Liver (tissue), 9 donors: ENCODE results near the gene SENP1. TPM values are rescaled to one million over a fixed set of nuclear protein-coding genes. Genes with fewer than 3 reads are reported as not detected.

Experiments used
- DNase-seq: peaks from one replicate; pipeline ENCODE4 v3.0.0-alpha.2; 2017; ENCODE audit warnings: low spot score
- H3K27ac ChIP-seq, 2 donors: one replicate each; pipeline ENCODE4 v1.7.0; 2013; ENCODE audit warnings: inconsistent platforms in 2 of 2, low read length in 2 of 2, control low read depth in 1 of 2, low read depth in 1 of 2, mild to moderate bottlenecking in 1 of 2
- H3K27me3 ChIP-seq, 4 donors: one replicate each; pipeline versions ENCODE4 v1.6.1 to v1.7.0; 2013; ENCODE audit warnings: low read length in 3 of 4, inconsistent platforms in 1 of 4, mild to moderate bottlenecking in 1 of 4, moderate library complexity in 1 of 4; ENCODE audit not compliant: control insufficient read depth in 4 of 4, insufficient read depth in 4 of 4
- H3K36me3 ChIP-seq, 4 donors: one replicate each; pipeline versions ENCODE4 v1.6.1 to v1.7.0; 2013; ENCODE audit warnings: low read length in 3 of 4, mild to moderate bottlenecking in 3 of 4, low read depth in 1 of 4, moderate library complexity in 1 of 4; ENCODE audit not compliant: control insufficient read depth in 4 of 4, insufficient read depth in 3 of 4
- H3K4me1 ChIP-seq, 4 donors: one replicate each; pipeline versions ENCODE4 v1.6.1 to v1.7.0; 2013; ENCODE audit warnings: low read length in 3 of 4, mild to moderate bottlenecking in 3 of 4, moderate library complexity in 1 of 4; ENCODE audit not compliant: control insufficient read depth in 4 of 4, insufficient read depth in 4 of 4
- H3K4me3 ChIP-seq, 3 donors: one replicate each; pipeline versions ENCODE4 v1.6.1 to v1.7.0; 2013; ENCODE audit warnings: low read length in 3 of 3, control low read depth in 1 of 3, low read depth in 1 of 3, mild to moderate bottlenecking in 1 of 3
- H3K9ac ChIP-seq, 2 donors: one replicate each; pipeline ENCODE4 v1.7.0; 2013; ENCODE audit warnings: low read length in 2 of 2, mild to moderate bottlenecking in 2 of 2, moderate library complexity in 2 of 2, control low read depth in 1 of 2, low read depth in 1 of 2
- H3K9me3 ChIP-seq, 4 donors: one replicate each; pipeline versions ENCODE4 v1.6.1 to v1.7.0; 2013; ENCODE audit warnings: low read length in 3 of 4; ENCODE audit not compliant: control insufficient read depth in 4 of 4
- EGR1 ChIP-seq, 2 donors: IDR thresholded peaks; 2 replicates each; pipeline ENCODE4 v1.6.1; 2016 to 2018; ENCODE audit warnings: antibody characterized with exemption in 2 of 2, low read depth in 2 of 2
- FOXA1 ChIP-seq: IDR thresholded peaks from 2 replicates; pipeline ENCODE4 v1.6.1; 2016; ENCODE audit warnings: antibody characterized with exemption
- FOXA2 ChIP-seq: IDR thresholded peaks from 2 replicates; pipeline ENCODE4 v1.6.1; 2016; ENCODE audit warnings: antibody characterized with exemption
- GABPA ChIP-seq, 2 donors: IDR thresholded peaks in 1 of 2; conservative IDR thresholded peaks in 1 of 2; 2 replicates each; pipeline ENCODE4 v1.6.1; 2016; ENCODE audit warnings: antibody characterized with exemption in 2 of 2, mild to moderate bottlenecking in 1 of 2, moderate library complexity in 1 of 2
- HNF4A ChIP-seq, 2 donors: conservative IDR thresholded peaks; 2 replicates each; pipeline ENCODE4 v1.6.1; 2016; ENCODE audit warnings: antibody characterized with exemption in 2 of 2, mild to moderate bottlenecking in 2 of 2
- HNF4G ChIP-seq: IDR thresholded peaks from 2 replicates; pipeline ENCODE4 v1.6.1; 2016; ENCODE audit warnings: antibody characterized with exemption
- JUND ChIP-seq, 2 donors: IDR thresholded peaks; 2 replicates each; pipeline ENCODE4 v1.6.1; 2016; ENCODE audit warnings: antibody characterized with exemption in 2 of 2
- MAX ChIP-seq: IDR thresholded peaks from 2 replicates; pipeline ENCODE4 v1.6.1; 2016; ENCODE audit warnings: antibody characterized with exemption
- NR2F2 ChIP-seq: IDR thresholded peaks from 2 replicates; pipeline ENCODE4 v1.6.1; 2016; ENCODE audit warnings: antibody characterized with exemption
- RAD21 ChIP-seq, 2 donors: IDR thresholded peaks; 2 replicates each; pipeline ENCODE4 v1.6.1; 2016; ENCODE audit warnings: antibody characterized with exemption in 2 of 2, mild to moderate bottlenecking in 2 of 2
- REST ChIP-seq: IDR thresholded peaks from 2 replicates; pipeline ENCODE4 v1.6.1; 2016; ENCODE audit warnings: antibody characterized with exemption, mild to moderate bottlenecking
- RXRA ChIP-seq, 2 donors: IDR thresholded peaks; 2 replicates each; pipeline ENCODE4 v1.6.1; 2017 to 2018; ENCODE audit warnings: antibody characterized with exemption in 2 of 2, mild to moderate bottlenecking in 1 of 2
- SP1 ChIP-seq: IDR thresholded peaks from 2 replicates; pipeline ENCODE4 v1.6.1; 2018; ENCODE audit warnings: antibody characterized with exemption, mild to moderate bottlenecking
- TAF1 ChIP-seq: conservative IDR thresholded peaks from 2 replicates; pipeline ENCODE4 v1.6.1; 2016; ENCODE audit warnings: antibody characterized with exemption, mild to moderate bottlenecking
- YY1 ChIP-seq: IDR thresholded peaks from 2 replicates; pipeline ENCODE4 v1.6.1; 2016; ENCODE audit warnings: antibody characterized with exemption, mild to moderate bottlenecking
- WGBS: extraction: QIAGEN DNeasy Blood & Tissue Kit; methylation state at CpG from one replicate; pipeline ENCODE4 v1.1.7; 2013; 5-methylcytosine and 5-hydroxymethylcytosine counted together
- polyA plus RNA-seq, 2 donors: library from polyadenylated mRNA; stranded (reverse) in 1 of 2; unstranded in 1 of 2; fragments of 200-250 nt in 1 of 2; fragments of >200 nt in 1 of 2; fragmentation: Nextera tagmentation in 1 of 2; extraction: Ambion mirVana in 1 of 2; gene quantifications; one replicate each; pipeline versions ENCODE4 v1.2.1 to v1.2.3, GENCODE V29; 2013 to 2015
- total RNA-seq, 2 donors: library from RNA; depleted of rRNA; stranded (reverse); fragments of >200 nt; gene quantifications; one replicate each; pipeline ENCODE4 v1.2.3, GENCODE V29; 2014
- TF ChIP-seq, protein P1 (sequence below): IDR thresholded peaks from 2 replicates; pipeline ENCODE4 v1.6.1; 2016; ENCODE audit warnings: antibody characterized with exemption
- TF ChIP-seq, protein P2 (sequence below): fragments of 150-350 bp; IDR thresholded peaks from 2 replicates; pipeline ENCODE4 v1.5.1; 2017; ENCODE audit warnings: improper control_type of control experiment, low read depth, low read length; ENCODE audit not compliant: missing input control
- TF ChIP-seq, protein P3 (sequence below): IDR thresholded peaks from 2 replicates; pipeline ENCODE4 v1.6.1; 2016; ENCODE audit warnings: antibody characterized with exemption
- donor health status: healthy.
- donor health status: healthy.
- donor health status: healthy.
- donor health status: healthy.
- donor health status: healthy.

SENP1 gene
- total and polyA plus RNA-seq, 4 donors, result 1.4 to 11.7 (median 4.2) TPM

- H3K4me3 ChIP-seq, result no peak overlapping the region
- no peaks in the 10 kb centered on the region for H3K4me1 ChIP-seq
- peaks cover 6 to 45% (median 34%) of the 10 kb centered on the region in 4 donors for H3K36me3 ChIP-seq
- H3K9me3 ChIP-seq, result no peaks in the 10 kb centered on the region
- no peaks in the 10 kb centered on the region for H3K27me3 ChIP-seq
- no peak for DNase-seq
- no peak overlapping the region for H3K9ac ChIP-seq
- H3K27ac ChIP-seq, result no peak overlapping the region
- WGBS, result 96% methylated on average over 6 of the region's 6 CpGs
- TF ChIP-seq GABPA (IDR thresholded peaks at IDR 0.05 in 1 of 2, conservative IDR thresholded peaks at IDR 0.05 in 1 of 2) (no peak), FOXA2 (no peak), TAF1 (no peak), RXRA (IDR thresholded peaks at IDR 0.05) (no peak), NR2F2 (no peak), YY1 (no peak), EGR1 (IDR thresholded peaks at IDR 0.05; ENCODE audit: low read depth in 2 of 2) (no peak), JUND (IDR thresholded peaks at IDR 0.05) (no peak), REST (no peak), FOXA1 (no peak), RAD21 (IDR thresholded peaks at IDR 0.05) (no peak), HNF4A (conservative IDR thresholded peaks at IDR 0.05) (no peak), MAX (no peak), SP1 (no peak), HNF4G (no peak)
- TF ChIP-seq, protein P1, sequence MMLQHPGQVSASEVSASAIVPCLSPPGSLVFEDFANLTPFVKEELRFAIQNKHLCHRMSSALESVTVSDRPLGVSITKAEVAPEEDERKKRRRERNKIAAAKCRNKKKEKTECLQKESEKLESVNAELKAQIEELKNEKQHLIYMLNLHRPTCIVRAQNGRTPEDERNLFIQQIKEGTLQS, result no peak
- TF ChIP-seq, protein P2, sequence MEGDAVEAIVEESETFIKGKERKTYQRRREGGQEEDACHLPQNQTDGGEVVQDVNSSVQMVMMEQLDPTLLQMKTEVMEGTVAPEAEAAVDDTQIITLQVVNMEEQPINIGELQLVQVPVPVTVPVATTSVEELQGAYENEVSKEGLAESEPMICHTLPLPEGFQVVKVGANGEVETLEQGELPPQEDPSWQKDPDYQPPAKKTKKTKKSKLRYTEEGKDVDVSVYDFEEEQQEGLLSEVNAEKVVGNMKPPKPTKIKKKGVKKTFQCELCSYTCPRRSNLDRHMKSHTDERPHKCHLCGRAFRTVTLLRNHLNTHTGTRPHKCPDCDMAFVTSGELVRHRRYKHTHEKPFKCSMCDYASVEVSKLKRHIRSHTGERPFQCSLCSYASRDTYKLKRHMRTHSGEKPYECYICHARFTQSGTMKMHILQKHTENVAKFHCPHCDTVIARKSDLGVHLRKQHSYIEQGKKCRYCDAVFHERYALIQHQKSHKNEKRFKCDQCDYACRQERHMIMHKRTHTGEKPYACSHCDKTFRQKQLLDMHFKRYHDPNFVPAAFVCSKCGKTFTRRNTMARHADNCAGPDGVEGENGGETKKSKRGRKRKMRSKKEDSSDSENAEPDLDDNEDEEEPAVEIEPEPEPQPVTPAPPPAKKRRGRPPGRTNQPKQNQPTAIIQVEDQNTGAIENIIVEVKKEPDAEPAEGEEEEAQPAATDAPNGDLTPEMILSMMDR, result no peak
- TF ChIP-seq, protein P3, sequence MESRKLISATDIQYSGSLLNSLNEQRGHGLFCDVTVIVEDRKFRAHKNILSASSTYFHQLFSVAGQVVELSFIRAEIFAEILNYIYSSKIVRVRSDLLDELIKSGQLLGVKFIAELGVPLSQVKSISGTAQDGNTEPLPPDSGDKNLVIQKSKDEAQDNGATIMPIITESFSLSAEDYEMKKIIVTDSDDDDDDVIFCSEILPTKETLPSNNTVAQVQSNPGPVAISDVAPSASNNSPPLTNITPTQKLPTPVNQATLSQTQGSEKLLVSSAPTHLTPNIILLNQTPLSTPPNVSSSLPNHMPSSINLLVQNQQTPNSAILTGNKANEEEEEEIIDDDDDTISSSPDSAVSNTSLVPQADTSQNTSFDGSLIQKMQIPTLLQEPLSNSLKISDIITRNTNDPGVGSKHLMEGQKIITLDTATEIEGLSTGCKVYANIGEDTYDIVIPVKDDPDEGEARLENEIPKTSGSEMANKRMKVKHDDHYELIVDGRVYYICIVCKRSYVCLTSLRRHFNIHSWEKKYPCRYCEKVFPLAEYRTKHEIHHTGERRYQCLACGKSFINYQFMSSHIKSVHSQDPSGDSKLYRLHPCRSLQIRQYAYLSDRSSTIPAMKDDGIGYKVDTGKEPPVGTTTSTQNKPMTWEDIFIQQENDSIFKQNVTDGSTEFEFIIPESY, result no peak
Measured at GRCh38 chr12:48045061-48045846, 60.6 kb downstream of the SENP1 start.
